ENCODE data around the gene GHRH.

- TF ChIP-seq CTCF (IDR thresholded peaks at IDR 0.05) (no peak), POLR2AphosphoS5 (IDR thresholded peaks at IDR 0.05) (no peak), EP300 (IDR thresholded peaks at IDR 0.05) (no peak), POLR2A (IDR thresholded peaks at IDR 0.05; ENCODE audit: low read depth) (no peak)
Measured at GRCh38 chr20:37309290-37309689, 47.7 kb upstream of the GHRH start.

Data from esophagus muscularis mucosa (tissue), 4 donors.